ENCODE results near the gene CCDC68.

Gene CCDC68

DNA sequence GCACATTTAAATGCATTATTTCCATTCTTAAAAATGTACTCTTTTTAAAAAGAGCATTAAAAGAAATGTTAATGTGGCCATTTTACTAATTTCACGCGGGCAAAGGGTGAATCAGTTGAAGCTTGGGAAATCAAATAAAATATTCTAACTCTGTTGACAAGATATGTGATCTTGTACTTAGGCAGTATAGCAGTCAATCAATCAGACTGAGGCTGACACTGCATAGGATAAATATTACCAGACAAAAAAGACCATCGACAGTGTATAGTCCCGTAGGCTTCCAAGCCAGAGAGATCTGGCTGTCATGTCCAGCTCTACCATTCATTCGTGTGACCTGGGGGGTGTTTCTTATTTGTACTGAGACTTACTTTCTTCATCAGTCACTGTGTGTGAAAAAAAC is 39.8 kb upstream of the CCDC68 start:
- TF ChIP-seq, protein P1, sequence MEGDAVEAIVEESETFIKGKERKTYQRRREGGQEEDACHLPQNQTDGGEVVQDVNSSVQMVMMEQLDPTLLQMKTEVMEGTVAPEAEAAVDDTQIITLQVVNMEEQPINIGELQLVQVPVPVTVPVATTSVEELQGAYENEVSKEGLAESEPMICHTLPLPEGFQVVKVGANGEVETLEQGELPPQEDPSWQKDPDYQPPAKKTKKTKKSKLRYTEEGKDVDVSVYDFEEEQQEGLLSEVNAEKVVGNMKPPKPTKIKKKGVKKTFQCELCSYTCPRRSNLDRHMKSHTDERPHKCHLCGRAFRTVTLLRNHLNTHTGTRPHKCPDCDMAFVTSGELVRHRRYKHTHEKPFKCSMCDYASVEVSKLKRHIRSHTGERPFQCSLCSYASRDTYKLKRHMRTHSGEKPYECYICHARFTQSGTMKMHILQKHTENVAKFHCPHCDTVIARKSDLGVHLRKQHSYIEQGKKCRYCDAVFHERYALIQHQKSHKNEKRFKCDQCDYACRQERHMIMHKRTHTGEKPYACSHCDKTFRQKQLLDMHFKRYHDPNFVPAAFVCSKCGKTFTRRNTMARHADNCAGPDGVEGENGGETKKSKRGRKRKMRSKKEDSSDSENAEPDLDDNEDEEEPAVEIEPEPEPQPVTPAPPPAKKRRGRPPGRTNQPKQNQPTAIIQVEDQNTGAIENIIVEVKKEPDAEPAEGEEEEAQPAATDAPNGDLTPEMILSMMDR (conservative IDR thresholded peaks at IDR 0.05; ENCODE audit: low read depth, low read length) = no peak
- H3K4me3 ChIP-seq (ENCODE audit: low read length) = no peak overlapping the region
- DNase-seq (ENCODE audit: low read depth) = no peak

DNA sequence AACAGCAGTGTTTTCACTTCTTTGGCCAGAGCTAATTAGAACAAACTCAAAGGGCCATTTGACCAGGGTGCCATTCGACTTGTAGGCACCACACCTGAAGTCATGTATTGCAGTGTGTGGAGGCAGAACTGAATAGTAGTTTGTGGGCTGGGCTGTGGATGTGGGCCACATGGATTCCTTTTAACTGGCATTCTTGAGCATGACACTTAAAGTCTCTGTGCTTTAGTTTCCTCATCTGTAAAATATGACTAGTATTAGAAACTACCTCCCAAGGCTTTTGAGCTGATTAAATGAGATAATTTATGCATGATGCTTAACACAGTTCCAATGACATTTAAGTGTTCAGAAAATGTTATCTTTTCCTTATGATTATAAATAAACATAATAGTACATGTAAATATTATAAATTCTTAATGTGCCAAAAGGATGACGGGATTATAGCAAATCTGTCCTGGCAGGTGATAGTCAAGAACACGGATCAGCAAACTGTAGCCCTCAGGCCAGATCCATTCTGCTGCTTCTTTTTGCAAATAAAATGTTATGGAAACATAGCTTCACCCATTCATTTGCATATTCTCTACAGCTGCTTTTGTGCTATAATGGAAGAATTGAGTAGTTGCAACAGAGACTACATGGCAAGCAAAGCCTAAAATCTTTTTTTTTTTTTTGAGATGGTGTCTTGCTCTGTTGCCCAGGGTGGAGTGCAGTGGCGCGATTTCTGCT is 36.3 kb upstream of the CCDC68 start:
- no peak for DNase-seq (ENCODE audit: low read depth)
- TF ChIP-seq, protein P1 (conservative IDR thresholded peaks at IDR 0.05; ENCODE audit: low read depth, low read length) = no peak
- H3K4me3 ChIP-seq (ENCODE audit: low read length) = no peak overlapping the region

DNA sequence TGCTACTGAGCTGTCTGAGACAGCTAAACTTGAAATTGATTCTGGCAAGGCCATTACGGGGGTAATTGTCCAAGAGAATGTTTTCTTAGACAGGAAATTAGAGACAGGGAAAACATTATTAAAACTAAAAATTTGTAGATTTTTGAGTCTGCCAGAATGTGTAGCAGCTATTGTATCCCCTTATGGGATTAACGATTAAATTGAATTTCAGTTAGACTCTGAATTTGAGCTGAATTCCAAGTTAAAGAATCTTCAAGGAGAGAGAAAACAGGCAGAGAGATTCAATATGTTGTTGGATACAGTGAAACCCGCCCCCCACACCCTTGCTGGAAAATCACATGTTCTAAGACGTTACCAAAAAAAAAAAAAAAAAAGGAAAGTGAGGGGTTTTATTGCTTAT is 32.7 kb upstream of the CCDC68 start:
- TF ChIP-seq, protein P1 (conservative IDR thresholded peaks at IDR 0.05; ENCODE audit: low read depth, low read length) = no peak
- DNase-seq (ENCODE audit: low read depth) = no peak
- no peak overlapping the region for H3K4me3 ChIP-seq (ENCODE audit: low read length)

DNA sequence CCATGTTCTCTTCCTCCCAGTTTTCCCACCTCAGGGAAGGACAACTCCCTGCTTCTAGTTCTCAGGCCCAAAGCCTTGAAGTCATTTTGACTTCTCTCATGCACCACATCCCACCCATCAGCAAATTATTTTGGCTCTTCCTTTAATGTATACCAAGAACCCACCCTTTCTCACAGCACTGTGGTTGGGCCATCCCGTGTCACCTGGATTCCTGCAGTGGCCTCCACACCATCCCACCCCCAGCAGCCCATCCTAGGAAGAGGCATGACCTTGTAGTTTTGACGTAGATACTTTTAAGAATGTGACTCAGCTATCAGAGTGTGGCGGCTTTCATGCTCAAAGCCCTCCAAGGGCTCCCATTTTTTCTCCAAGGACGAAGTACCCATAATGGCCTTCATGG is 25.6 kb upstream of the CCDC68 start:
- no peak for DNase-seq (ENCODE audit: low read depth)
- TF ChIP-seq, protein P1 (conservative IDR thresholded peaks at IDR 0.05; ENCODE audit: low read depth, low read length) = no peak
- H3K4me3 ChIP-seq (ENCODE audit: low read length) = no peak overlapping the region

DNA sequence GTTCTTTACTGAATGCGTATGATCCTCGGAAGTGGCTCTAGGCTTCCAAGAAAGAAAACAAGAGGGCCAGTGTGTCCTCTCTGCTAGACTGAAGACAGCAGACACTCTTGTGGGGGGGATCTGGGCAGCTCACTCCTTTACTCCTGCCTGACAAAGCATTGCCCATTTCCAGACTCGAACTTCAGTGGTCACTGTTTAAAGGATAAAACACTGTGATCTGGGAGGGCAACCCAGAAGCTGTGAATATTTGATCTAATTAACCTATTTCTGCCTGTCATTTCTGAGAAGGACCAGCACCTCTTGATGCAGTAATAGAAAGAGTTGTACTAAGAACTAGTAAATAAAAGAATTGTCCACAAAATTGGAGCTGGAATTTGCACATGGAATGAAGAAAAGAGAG is 24.5 kb upstream of the CCDC68 start:
- DNase-seq (ENCODE audit: low read depth) = no peak
- no peak overlapping the region for H3K4me3 ChIP-seq (ENCODE audit: low read length)

DNA sequence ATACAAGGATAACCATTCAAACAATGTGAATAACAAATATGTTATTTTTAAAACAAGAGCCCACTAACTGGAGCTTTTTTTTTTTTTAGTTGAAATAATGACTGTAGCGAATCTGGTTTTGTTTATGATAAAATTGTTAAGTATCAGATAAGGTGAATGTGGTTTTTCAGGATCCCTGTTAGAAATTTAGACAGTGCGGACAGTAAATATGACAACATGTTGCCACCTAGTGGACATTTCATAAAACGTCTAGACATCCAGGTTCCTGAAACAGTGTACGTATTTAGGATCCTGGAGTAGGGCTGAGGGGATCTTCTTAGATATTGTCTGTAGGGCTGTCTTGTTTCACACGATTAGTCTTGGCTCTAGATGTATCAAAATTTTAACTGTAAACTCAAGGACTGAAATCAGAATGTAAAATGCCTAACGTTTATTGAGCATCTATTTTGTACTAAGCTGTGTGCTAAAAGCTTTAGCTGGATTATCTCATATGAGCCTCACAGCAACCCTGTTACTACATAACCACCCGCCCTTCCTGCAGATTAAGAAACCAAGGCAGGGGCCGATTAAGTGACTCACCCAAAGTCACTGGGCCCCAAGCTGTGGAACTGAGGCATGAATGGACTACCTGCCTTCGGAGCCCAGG is 23.9 kb upstream of the CCDC68 start:
- H3K4me3 ChIP-seq (ENCODE audit: low read length) = no peak overlapping the region
- TF ChIP-seq, protein P1 (conservative IDR thresholded peaks at IDR 0.05; ENCODE audit: low read depth, low read length) = peak; percentile 62
- peak; percentile 16 for DNase-seq (ENCODE audit: low read depth)

More for the DNA sequence above, 24.5 kb upstream of the CCDC68 start:
- TF ChIP-seq, protein P1 (conservative IDR thresholded peaks at IDR 0.05; ENCODE audit: low read depth, low read length) = no peak

DNA sequence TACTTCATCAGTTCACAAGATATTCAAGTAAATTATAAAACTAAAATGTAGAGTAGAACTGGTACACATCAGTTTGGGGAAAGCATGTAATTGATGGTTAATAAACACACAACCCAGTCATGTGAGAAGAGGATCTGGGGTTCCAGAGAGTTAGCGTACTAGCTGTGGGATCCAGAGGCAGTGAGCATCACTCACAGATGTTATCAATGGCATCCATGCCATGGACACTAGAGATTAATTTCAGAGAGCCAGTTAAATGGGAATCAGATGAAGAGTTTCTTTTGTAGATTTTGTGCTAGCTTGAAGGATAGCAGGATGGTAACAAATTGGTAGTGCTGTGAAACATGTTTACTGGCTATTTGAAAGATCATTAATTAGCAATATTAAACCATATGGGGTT is 21.8 kb upstream of the CCDC68 start:
- no peak for DNase-seq (ENCODE audit: low read depth)
- TF ChIP-seq, protein P1 (conservative IDR thresholded peaks at IDR 0.05; ENCODE audit: low read depth, low read length) = no peak
- H3K4me3 ChIP-seq (ENCODE audit: low read length) = no peak overlapping the region

All from retinal pigment epithelial cell (primary cell).